Spleen (tissue), 11 donors: ENCODE measurements around the gene WDR48. TPM values are rescaled to one million over a fixed set of nuclear protein-coding genes. Genes with fewer than 3 reads are reported as not detected.

ENCODE experiments used
- DNase-seq: peaks from one replicate; pipeline ENCODE4 v3.0.0-alpha.2; 2020
- H3K27ac ChIP-seq, 8 donors: fragments of 200-600 bp; sonication (generic) in 7 of 8; 1 replicate in 4 of 8; 2 replicates in 4 of 8; pipeline versions ENCODE4 v1.5.0 to v1.8.0; 2016 to 2021; ENCODE audit warnings: inconsistent platforms in 4 of 8, mild to moderate bottlenecking in 4 of 8, moderate library complexity in 1 of 8
- H3K27me3 ChIP-seq, 7 donors: fragments of 200-600 bp; sonication (generic) in 6 of 7; replicated peaks in 1 of 7; 1 replicate in 4 of 7; 2 replicates in 3 of 7; pipeline versions ENCODE4 v1.5.0 to v1.8.0; 2016 to 2021; ENCODE audit warnings: inconsistent platforms in 3 of 7, mild to moderate bottlenecking in 1 of 7
- H3K36me3 ChIP-seq, 6 donors: fragments of 200-600 bp; sonication (generic) in 5 of 6; 1 replicate in 4 of 6; 2 replicates in 2 of 6; pipeline versions ENCODE4 v1.5.0 to v1.8.0; 2016 to 2021; ENCODE audit warnings: inconsistent platforms in 2 of 6
- H3K4me1 ChIP-seq, 6 donors: fragments of 200-600 bp; sonication (generic) in 5 of 6; 1 replicate in 3 of 6; 2 replicates in 3 of 6; pipeline versions ENCODE4 v1.5.0 to v1.8.0; 2016 to 2021; ENCODE audit warnings: inconsistent platforms in 3 of 6
- H3K4me3 ChIP-seq, 8 donors: fragments of 200-600 bp; sonication (generic) in 7 of 8; 1 replicate in 4 of 8; 2 replicates in 4 of 8; pipeline versions ENCODE4 v1.5.0 to v1.8.0; 2016 to 2021; ENCODE audit warnings: inconsistent platforms in 4 of 8, mild to moderate bottlenecking in 4 of 8, moderate library complexity in 2 of 8
- H3K9me3 ChIP-seq, 8 donors: fragments of 200-600 bp; sonication (generic) in 7 of 8; 1 replicate in 4 of 8; 2 replicates in 4 of 8; pipeline versions ENCODE4 v1.5.0 to v1.8.0; 2016 to 2021; ENCODE audit warnings: inconsistent platforms in 4 of 8
- POLR2A ChIP-seq, 3 donors: fragments of 450-650 bp; IDR thresholded peaks; one replicate each; pipeline ENCODE4 v1.5.1; 2017; ENCODE audit warnings: antibody characterized with exemption in 3 of 3, mild to moderate bottlenecking in 1 of 3
- POLR2AphosphoS5 ChIP-seq, 3 donors: sonication (generic); formaldehyde crosslinking; IDR thresholded peaks; one replicate each; pipeline ENCODE4 v1.5.1; 2017; ENCODE audit warnings: antibody characterized with exemption in 3 of 3
- WGBS, 5 donors: extraction: QIAGEN DNeasy Blood & Tissue Kit in 3 of 5; methylation state at CpG; one replicate each; pipeline versions ENCODE4 v1.1.5 to v1.1.7; 2013 to 2018; 5-methylcytosine and 5-hydroxymethylcytosine counted together
- intact Hi-C: fragments of 100-400 bp; cut with DNase I; formaldehyde crosslinking; loops from one replicate; pipeline ENCODE4 v1.15.0; 2023; ENCODE audit warnings: low total_unique reads
- polyA plus RNA-seq, 3 donors: library from polyadenylated mRNA; stranded (reverse); fragments of 200-250 nt; gene quantifications; one replicate each; pipeline ENCODE4 v1.2.1, GENCODE V29; 2013
- total RNA-seq, 7 donors: library from RNA; depleted of rRNA in 3 of 7; stranded (reverse); fragments of >200 nt in 3 of 7; fragmentation: NEBNext Ultra II Directional in 4 of 7; extraction: Animal tissue kit (Norgen Biotek cat#: 25700) in 4 of 7; gene quantifications; one replicate each; pipeline versions ENCODE4 v1.1.0 to v1.2.1, GENCODE V29; 2016 to 2021
- TF ChIP-seq, protein P1 (sequence below), 11 experiments: fragments of 200-600 bp in 7 of 11; fragments of 450-650 bp in 4 of 11; sonication (generic) in 4 of 11; IDR thresholded peaks in 8 of 11; conservative IDR thresholded peaks in 3 of 11; 1 replicate in 7 of 11; 2 replicates in 4 of 11; pipeline versions ENCODE4 v1.4.0 to v1.8.0; 2016 to 2021; ENCODE audit warnings: antibody characterized with exemption in 11 of 11, inconsistent platforms in 4 of 11, mild to moderate bottlenecking in 1 of 11
- donor health status: healthy with polysubstance abuse.
- donor health status: DM: no; HTN: no; CAD: no; lungs with moderate emphysema.
- donor health status: DM: no; HTN: no; CAD: no.
- donor health status: Bipolar disorder and iron deficiency.
- donor health status: healthy.
- donor health status: DM: no; HTN: no; CAD: no.
- donor health status: DM: yes; HTN: yes; CAD: no.

WDR48 gene
- total and polyA plus RNA-seq, 10 donors, result 11.1 to 45.0 (median 35.3) TPM

DNA sequence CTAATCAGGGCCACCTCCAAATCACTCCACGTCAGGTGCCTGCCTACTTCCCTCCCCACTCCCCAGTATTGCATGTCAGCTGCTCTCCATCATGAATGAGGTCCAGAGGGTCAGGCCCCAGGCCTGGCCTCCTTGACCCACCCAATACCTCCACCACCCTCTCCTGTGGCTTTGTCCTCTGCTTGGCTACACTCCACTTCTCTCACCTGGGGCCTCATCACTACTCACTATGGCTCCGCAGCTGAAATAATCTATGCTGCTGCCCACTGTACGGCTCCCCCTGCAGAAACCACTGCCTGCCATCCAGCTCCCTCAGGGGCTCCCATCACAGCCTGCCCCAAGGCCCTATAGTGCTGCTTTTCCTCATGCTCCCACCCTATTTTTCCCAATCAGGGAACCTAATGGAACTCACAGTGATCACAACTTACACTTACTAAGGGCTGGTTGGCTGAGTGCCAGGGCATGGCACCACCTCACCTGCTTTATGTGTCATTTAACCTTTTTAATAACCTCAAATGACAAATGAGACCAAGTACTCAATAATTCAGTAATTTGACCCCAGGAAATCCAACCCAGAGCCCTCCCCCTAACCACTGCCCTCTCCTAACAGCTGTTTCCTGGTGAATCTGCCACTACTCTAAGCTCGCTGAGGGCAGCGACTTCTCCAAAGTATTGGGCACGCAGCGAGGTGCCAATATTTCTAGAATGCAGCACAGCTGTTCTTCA, 53.3 kb downstream of the WDR48 start:
- Histone ChIP-seq H3K9me3 (no peaks in the 10 kb centered on the region), H3K27ac (peak overlapping the region in 3 of 8 donors; percentile 47 to 94 (median 93)), H3K4me1 (peaks cover 15 to 87% (median 62%) of the 10 kb centered on the region in 6 donors), H3K36me3 (peaks cover 0 to 32% (median 6%) of the 10 kb centered on the region in 6 donors), H3K27me3 (no peaks in the 10 kb centered on the region), H3K4me3 (peak overlapping the region in 1 of 8 donors; percentile 79)
- DNase-seq, result no peak
- TF ChIP-seq POLR2A (IDR thresholded peaks at IDR 0.05), result no peak
- no peak for TF ChIP-seq POLR2AphosphoS5 (IDR thresholded peaks at IDR 0.05)
- TF ChIP-seq, protein P1, sequence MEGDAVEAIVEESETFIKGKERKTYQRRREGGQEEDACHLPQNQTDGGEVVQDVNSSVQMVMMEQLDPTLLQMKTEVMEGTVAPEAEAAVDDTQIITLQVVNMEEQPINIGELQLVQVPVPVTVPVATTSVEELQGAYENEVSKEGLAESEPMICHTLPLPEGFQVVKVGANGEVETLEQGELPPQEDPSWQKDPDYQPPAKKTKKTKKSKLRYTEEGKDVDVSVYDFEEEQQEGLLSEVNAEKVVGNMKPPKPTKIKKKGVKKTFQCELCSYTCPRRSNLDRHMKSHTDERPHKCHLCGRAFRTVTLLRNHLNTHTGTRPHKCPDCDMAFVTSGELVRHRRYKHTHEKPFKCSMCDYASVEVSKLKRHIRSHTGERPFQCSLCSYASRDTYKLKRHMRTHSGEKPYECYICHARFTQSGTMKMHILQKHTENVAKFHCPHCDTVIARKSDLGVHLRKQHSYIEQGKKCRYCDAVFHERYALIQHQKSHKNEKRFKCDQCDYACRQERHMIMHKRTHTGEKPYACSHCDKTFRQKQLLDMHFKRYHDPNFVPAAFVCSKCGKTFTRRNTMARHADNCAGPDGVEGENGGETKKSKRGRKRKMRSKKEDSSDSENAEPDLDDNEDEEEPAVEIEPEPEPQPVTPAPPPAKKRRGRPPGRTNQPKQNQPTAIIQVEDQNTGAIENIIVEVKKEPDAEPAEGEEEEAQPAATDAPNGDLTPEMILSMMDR (IDR thresholded peaks at IDR 0.05 in 8 of 11, conservative IDR thresholded peaks at IDR 0.05 in 3 of 11), result no peak
- intact Hi-C loops, result loop anchor here (10.0 kb wide), 1 partner anchor 190 kb away; no protein-coding TSS in a partner anchor
- 78 to 86% (median 80%) methylated on average over 6 to 7 of the region's 7 CpGs for WGBS, 5 donors

DNA sequence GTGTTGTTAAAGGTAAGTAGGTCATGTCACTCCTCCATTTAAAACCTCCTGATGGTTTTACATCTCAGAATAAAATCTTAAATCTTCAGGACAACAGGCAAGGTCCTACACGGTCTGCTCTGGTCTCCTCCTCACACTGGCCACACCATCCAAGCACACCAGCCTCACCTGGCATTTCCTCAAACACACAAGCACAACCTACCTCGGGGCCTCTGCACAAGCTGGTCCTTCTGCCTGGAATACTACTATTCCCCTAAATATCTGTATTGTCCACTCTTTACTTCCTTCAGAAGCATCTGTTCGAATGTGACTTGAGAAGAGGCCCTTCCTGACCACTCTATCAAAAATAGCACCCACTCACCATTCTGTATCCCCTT, 53.9 kb downstream of the WDR48 start:
- no peaks in the 10 kb centered on the region for H3K27me3 ChIP-seq
- TF ChIP-seq, protein P1 (IDR thresholded peaks at IDR 0.05 in 8 of 11, conservative IDR thresholded peaks at IDR 0.05 in 3 of 11), result no peak
- no peak for TF ChIP-seq POLR2AphosphoS5 (IDR thresholded peaks at IDR 0.05)
- no peak for TF ChIP-seq POLR2A (IDR thresholded peaks at IDR 0.05)
- H3K36me3 ChIP-seq, result peaks cover 0 to 32% (median under 1%) of the 10 kb centered on the region in 6 donors
- no peaks in the 10 kb centered on the region for H3K9me3 ChIP-seq
- H3K4me3 ChIP-seq, result peak overlapping the region in 3 of 8 donors; percentile 74 to 85 (median 79)
- intact Hi-C loops, result loop anchor here (10.0 kb wide), 1 partner anchor 189 kb away; no protein-coding TSS in a partner anchor
- peaks cover 15 to 84% (median 62%) of the 10 kb centered on the region in 6 donors for H3K4me1 ChIP-seq
- WGBS, 5 donors, result 70 to 86% (median 80%) methylated on average over 3 of the region's 3 CpGs
- H3K27ac ChIP-seq, result peak overlapping the region in 4 of 8 donors; percentile 90 to 94 (median 93)
- DNase-seq, result no peak

DNA sequence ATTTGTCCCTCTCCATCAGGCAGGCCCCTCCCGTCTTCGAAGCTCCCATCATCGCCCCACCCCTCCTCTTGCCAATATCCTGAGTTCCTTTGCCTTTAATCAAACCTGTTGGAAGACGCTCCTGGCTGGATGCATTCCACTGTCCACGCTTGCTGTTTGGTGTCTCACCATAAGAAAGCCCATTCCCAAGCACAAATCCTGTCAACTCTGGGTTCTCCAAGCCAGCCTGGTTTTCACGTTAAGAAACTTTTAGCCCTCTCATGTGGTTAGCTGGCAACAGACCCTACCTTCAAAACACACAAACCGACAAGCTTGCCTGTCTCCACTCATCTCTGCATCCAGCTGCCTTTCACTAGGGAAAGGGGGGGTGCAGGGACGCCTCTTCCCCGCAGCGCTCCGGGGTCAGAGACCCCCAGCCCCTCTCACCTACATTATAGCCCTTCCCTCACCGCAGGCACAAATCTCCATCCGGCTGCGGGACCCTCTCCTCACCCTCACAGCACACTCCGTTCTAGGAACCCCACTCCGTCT, 54.5 kb downstream of the WDR48 start:
- peak overlapping the region; percentile 74 to 97 (median 84) for H3K4me3 ChIP-seq
- TF ChIP-seq POLR2A (IDR thresholded peaks at IDR 0.05) (no peak), POLR2AphosphoS5 (IDR thresholded peaks at IDR 0.05) (no peak)
- TF ChIP-seq, protein P1 (IDR thresholded peaks at IDR 0.05 in 8 of 11, conservative IDR thresholded peaks at IDR 0.05 in 3 of 11), result no peak
- H3K4me1 ChIP-seq, result peaks cover 14 to 78% (median 58%) of the 10 kb centered on the region in 6 donors
- no peak for DNase-seq
- WGBS, 5 donors, result 24 to 26% (median 24%) methylated on average over 16 of the region's 16 CpGs
- intact Hi-C loops, result loop anchor here (10.0 kb wide), 1 partner anchor 188 kb away; no protein-coding TSS in a partner anchor
- H3K27ac ChIP-seq, result peak overlapping the region in 6 of 8 donors; percentile 82 to 94 (median 93)
- H3K27me3 ChIP-seq, result no peaks in the 10 kb centered on the region
- no peaks in the 10 kb centered on the region for H3K9me3 ChIP-seq
- peaks cover 0 to 34% (median 0%) of the 10 kb centered on the region in 6 donors for H3K36me3 ChIP-seq
